Activated CD4-positive, alpha-beta T cell treated with anti-CD3 and anti-CD28 coated beads for 48 hours (primary cell): ENCODE measurements around the gene OR5K1.

ENCODE experiments used
- DNase-seq: peaks from one replicate; pipeline ENCODE4 v3.0.0-alpha.2; 2020

The OR5K1 gene

GRCh38 chr3:98462901-98463300 is at the start of gene OR5K1:
Gene OR5K1 (plus strand): TSS chr3:98463201. CDS start chr3:98469577, 6,376 bp downstream.
- DNase-seq = no peak

GRCh38 chr3:98432575-98432974 is 30.4 kb upstream of the OR5K1 start:
- no peak for DNase-seq

DNA sequence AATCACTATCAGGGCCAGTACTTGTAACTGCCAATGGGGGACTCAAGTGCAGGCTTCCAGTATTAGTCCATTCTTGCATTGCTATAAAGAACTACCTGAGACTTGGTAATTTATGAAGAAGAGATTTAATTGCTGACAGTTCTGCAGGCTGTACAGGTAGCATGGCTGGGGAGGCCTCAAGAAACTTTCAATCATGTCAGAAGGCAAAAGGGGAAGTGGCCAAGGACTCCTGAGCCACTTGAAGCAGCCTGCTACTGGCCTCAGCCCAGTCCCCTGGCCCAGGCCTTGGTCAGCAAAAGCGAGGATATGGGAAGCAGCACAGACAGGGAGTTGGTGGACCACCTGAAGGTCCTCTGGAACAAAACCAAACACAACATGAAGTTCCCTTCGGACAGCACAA is 29.2 kb upstream of the OR5K1 start:
- DNase-seq = no peak

GRCh38 chr3:98434412-98434811 is 28.6 kb upstream of the OR5K1 start:
- DNase-seq = no peak

DNA sequence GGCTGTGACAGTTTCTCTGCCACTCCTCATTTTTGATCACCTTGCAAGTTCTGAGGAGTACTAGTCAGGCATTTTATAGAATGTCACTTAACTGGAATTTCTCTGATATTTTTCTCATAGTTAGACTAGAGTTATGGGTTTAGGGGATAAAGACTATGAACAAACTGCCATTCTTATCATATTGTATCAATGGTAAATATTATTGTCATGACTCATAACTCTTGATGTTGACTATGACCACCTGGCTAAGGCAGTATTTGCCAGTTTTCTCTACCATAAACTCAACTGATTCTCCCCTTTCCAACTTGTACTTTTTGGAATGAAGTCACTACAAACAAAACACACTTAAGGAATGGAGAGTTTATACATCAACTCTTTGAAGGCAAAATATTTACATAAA is 22.7 kb upstream of the OR5K1 start:
- DNase-seq = no peak

GRCh38 chr3:98445949-98446406 is 17.0 kb upstream of the OR5K1 start:
- no peak for DNase-seq

- DNase-seq = no peak
Measured at GRCh38 chr3:98449606-98450193, 13.3 kb upstream of the OR5K1 start.

DNA sequence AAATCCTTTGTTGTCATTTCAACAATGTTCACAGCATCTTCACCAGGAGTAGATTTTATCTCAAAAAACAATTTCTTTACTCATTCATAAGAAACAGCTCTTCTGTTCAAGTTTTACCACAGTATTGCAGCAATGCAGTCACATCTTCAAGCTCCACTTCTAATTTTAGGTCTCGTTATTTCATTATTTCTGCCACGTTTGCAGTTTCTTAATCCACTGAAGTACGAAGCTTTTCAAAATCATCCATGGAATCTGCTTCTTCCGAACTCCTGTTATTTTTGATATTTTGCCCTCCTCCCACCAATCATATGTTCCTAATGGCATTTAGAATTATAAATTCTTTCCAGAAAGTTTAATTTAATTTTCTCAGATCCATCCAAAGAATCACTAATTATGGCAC is 12.6 kb upstream of the OR5K1 start:
- DNase-seq = no peak

DNA sequence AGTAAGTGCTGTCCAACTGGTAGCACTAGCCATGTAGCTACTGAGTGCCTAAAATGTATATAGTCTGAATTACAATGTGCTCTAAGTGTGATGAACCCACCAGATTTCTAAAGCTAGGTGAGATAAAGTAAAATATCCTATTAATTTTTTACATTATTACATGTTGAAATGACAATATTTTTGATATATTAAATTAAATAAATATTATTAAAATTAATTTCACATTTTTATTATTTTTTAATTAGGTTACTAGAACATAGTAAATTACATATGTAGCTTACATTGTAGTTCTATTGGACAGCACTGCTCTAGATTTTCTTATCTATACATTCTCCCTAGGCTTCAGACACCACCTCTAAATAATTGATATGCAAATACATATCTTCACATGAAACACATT is 9.2 kb upstream of the OR5K1 start:
- no peak for DNase-seq

DNA sequence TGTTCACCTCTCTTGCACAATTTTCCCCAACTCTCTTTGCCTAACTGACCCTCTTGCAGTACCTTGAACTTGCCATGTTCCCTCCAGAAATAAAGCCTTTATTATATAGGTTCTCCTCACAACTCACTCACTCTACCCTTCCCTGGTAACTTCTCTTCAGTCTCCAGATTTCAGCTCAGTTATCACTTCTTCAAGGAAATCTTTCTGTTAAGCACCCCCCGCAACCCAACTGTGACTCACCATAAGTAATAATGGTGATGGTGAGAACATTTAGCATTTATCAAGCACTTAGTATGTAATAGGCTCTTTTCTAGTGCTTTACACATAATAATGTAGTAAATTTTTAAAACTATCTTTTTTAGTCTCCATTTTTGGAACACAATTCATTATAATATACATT is 8.1 kb upstream of the OR5K1 start:
- no peak for DNase-seq

- DNase-seq = no peak
Measured at GRCh38 chr3:98457543-98457942, 5.5 kb upstream of the OR5K1 start.

GRCh38 chr3:98460220-98460619 is 2.8 kb upstream of the OR5K1 start:
- DNase-seq = no peak

DNA sequence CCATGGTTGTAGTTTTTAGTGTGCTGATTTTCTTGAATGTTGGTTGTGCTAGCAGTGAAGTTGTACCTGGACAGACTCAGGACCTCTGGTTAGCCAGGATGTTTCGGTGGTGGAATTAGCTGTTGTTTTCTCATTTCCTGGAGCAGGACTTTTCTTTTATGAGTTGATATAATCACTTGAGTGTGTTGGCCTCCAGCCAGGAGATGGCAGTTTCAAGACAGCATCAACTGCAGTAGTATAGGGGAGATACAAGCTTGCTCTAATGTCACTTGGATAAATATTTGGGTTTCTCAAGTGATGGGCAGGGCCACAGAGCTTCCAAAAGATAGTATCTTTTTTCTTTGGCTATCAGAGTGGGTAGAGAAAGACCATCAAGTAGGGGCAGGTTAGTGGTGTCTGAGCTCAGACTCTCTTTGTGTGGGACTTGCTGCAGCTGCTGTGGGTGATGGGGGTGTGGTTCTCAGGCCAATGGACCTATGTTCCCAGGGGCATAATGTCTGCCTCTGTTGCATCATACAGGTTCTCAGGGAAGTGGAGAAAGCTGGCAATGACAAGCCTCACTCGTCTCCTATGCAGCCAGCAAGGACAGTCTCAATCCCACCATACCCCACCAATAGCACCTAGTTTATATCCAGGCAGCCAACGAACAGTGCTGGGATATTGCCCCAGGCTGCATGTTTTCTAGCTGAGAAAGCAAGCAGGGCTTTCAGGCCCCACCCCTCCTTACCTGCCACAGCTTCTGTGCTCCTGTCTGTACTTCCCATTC is 19.9 kb downstream of the OR5K1 start:
- DNase-seq = no peak

- DNase-seq = no peak
Measured at GRCh38 chr3:98483626-98484025, 20.6 kb downstream of the OR5K1 start.

DNA sequence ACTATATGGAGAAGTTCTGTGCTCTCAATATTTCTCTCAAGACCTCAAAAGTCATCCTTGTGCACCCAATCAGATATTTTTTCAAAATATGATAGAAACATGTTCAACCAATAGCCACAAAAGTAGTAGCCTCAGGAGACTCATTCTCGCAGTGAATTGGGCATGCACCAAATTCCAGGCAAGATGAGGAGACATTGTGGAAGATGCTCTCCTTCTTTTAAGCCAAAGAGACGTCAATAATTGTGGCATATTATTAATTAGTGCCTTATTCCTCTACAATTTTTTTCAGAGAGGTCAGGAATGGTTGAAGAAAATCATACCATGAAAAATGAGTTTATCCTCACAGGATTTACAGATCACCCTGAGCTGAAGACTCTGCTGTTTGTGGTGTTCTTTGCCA is 34.4 kb downstream of the OR5K1 start, which contains the start of gene OR5K2:
TSS of gene OR5K2 (plus strand) at position 301 of the 400 bp plus-strand sequence. CDS start at position 301, 0 bp downstream.
- no peak for DNase-seq

DNA sequence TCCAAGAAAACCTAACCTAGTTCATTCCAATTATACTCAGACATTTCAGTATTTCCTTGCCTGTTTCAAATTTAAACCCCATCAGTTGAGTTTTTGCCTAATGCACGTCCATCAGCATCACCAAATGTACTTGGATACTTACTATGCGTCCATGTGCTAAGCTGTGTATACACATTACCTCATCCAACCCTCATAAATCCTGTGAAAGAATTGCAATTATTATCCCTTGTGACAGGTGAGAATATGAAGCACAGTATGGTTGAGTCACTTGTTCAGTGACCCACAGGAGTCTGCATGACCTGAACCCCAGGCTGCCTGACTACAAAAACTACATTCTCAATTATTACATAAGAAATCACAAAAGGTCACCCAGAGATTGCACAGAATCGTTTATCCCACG is 37.0 kb downstream of the OR5K1 start:
- DNase-seq = no peak

DNA sequence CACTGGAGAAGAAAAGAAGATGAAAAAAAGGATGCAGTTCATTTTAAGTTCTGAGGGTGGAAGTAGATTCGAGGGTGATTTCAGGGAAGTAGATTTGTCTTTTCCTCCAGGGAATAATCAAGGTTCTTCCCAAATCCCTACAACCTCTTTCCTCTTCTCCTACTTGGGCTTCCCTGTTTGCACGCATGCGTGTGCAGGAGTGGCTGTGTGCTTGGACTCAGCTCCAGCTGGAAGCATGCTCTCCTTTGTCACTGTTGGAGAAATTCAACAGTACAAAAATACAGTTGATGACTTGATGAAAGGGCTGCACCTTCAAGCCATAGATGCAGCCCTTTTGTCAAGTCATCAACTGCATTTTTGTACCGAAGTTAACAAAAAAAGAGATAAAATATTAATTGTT is 38.3 kb downstream of the OR5K1 start:
- DNase-seq = no peak

- no peak for DNase-seq
Measured at GRCh38 chr3:98501863-98502576, 39.0 kb downstream of the OR5K1 start.

DNA sequence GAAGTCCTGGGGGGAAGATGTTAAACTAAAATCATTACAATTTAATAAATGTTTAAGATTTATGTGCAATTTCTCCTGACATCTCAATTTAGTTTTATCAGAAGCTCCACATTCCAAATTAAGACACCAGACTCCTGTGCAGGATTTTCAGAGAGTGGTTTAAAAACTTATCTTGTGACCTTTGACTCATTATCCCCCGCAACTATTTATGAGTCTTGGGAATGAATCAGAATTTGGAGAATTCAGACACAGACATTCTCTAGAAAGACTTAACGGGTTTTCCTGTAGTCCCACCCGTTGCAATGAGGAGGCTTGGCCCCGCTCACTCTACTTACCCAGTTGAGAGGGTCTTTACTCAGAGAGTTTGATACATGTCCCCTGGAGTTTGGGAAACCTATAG is 41.5 kb downstream of the OR5K1 start:
- no peak for DNase-seq

DNA sequence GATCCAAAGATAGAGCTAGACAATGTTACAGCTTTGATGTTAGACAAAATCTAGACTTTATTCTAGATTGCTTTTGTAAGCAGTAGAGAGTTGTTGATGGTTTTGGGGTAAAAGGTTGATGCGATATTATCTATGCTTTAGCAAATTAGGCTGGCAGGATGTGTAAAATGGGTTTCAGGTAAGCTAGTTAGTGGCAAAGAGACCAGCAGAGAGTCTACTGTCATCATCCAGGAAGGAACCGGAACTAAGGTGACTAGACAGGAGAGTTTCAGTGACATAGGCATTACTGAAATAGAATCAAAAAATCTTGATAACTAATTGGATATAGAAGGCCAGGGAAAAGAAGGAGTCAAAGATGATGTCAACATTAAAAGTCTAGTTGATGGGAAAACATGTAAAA is 45.6 kb downstream of the OR5K1 start:
- DNase-seq = no peak

DNA sequence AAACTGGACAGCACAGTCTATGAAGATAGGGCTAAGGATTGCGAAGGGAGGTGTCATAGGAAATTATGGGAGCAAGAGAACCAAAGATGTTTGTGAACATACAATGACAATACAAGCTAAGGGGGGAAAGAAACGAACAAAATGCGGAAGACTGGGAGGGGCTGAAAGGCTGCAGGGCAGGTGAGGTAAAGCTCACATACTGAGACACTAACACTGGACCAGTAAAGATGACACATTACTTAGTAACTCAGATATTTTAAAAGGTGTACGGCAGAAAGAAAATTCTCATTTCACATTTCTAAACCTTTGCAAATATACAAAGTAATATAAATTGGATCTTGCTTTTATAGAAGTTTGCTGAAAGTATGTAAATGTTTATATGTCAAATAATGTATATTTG is 49.6 kb downstream of the OR5K1 start:
- no peak for DNase-seq

- peak; percentile 34 for DNase-seq
Measured at GRCh38 chr3:98513091-98513511, 50.1 kb downstream of the OR5K1 start.

DNA sequence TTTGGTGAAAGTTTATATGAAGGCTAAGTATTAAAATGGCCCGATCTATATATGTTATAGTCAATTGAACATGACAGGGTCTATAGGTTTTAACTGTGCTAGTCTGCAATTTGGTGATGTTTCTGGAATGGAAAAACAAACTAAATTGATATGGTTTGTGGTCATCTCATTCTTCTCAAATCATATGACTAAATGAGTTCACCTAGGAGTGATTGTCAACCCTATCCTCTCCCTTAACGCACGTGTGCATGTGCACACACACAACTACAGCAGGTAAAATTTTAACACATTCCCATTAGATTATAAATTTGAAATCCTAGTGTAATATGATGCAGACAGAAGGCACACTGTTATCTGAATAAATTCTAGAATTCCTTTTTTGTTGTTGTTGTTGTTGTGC is 50.7 kb downstream of the OR5K1 start:
- no peak for DNase-seq

GRCh38 chr3:98514948-98515347 is 51.9 kb downstream of the OR5K1 start:
- no peak for DNase-seq
